Endothelial cell of umbilical vein (primary cell): ENCODE results near the gene RIN2. TPM values are rescaled to one million over a fixed set of nuclear protein-coding genes. Genes with fewer than 3 reads are reported as not detected.

Experiments
- BruUV-seq: library from RNA; stranded (reverse); fragments of 400-500 nt; replicated peaks from 2 replicates; lab custom pipeline; 2021; lab: Mats Ljungman, UMichigan
- CTCF ChIA-PET: fragments of 300-600, 350-600 bp; sonication (Branson Sonifier 250); formaldehyde crosslinking; loops from one replicate; lab custom pipeline; 2021; ENCODE audit warnings: antibody characterized with exemption, inconsistent platforms; lab: Charles Lee
- POLR2A ChIA-PET: fragments of 300-600, 350-600 bp; sonication (Branson Sonifier 250); formaldehyde crosslinking; loops from one replicate; lab custom pipeline; 2021; ENCODE audit warnings: antibody characterized with exemption, inconsistent platforms; lab: Charles Lee
- DNase-seq: peaks from one replicate; pipeline ENCODE4 v3.0.0-alpha.2; 2011; ENCODE audit warnings: low read depth, low spot score
- FAIRE-seq: peaks from 2 replicates; lab custom pipeline; 2011; peaks lifted over from hg19 to GRCh38; lab: Jason Lieb, UNC
- H2AFZ ChIP-seq: 2 replicates; pipeline ENCODE4 v1.6.0; 2012; ENCODE audit warnings: low read depth, low read length, control low read depth, inconsistent platforms
- H3K27ac ChIP-seq: 2 replicates; pipeline ENCODE4 v1.5.1; 2011; ENCODE audit warnings: low read depth, mild to moderate bottlenecking, control low read depth, low read length, moderate library complexity; ENCODE audit not compliant: insufficient read depth
- H3K27me3 ChIP-seq, 2 experiments: 2 replicates each; pipeline versions ENCODE4 v1.6.0 to v1.6.1; 2011; ENCODE audit warnings: low read length in 2 of 2, mixed read lengths in 1 of 2; ENCODE audit not compliant: control insufficient read depth in 2 of 2, insufficient read depth in 2 of 2
- H3K36me3 ChIP-seq, 2 experiments: 2 replicates in 1 of 2; 3 replicates in 1 of 2; pipeline ENCODE4 v1.5.1; 2011; ENCODE audit warnings: low read length in 2 of 2, mild to moderate bottlenecking in 1 of 2, moderate library complexity in 1 of 2; ENCODE audit not compliant: control insufficient read depth in 2 of 2, insufficient read depth in 2 of 2; ENCODE audit errors: extremely low read depth in 1 of 2
- H3K4me1 ChIP-seq: 3 replicates; pipeline ENCODE4 v1.5.1; 2011; ENCODE audit warnings: mild to moderate bottlenecking, low read length; ENCODE audit not compliant: control insufficient read depth, insufficient read depth; ENCODE audit errors: extremely low read depth
- H3K4me2 ChIP-seq: 2 replicates; pipeline ENCODE4 v1.6.1; 2011; ENCODE audit warnings: low read length, control low read depth, mixed read lengths; ENCODE audit not compliant: insufficient read depth
- H3K4me3 ChIP-seq, 3 experiments: fragments of 200-600 bp in 1 of 3; sonication (generic), shearing (Covaris generic) in 1 of 3; replicated peaks in 1 of 3; 2 replicates each; pipeline ENCODE4 v1.5.1; 2011 to 2016; ENCODE audit warnings: control low read depth in 3 of 3, low read length in 3 of 3, mild to moderate bottlenecking in 2 of 3, inconsistent platforms in 1 of 3, low read depth in 1 of 3, moderate library complexity in 1 of 3; ENCODE audit not compliant: insufficient read depth in 1 of 3
- H3K79me2 ChIP-seq: 2 replicates; pipeline ENCODE4 v1.6.0; 2012; ENCODE audit warnings: low read length, inconsistent platforms; ENCODE audit not compliant: control insufficient read depth, insufficient read depth
- H3K9ac ChIP-seq: replicated peaks from 2 replicates; pipeline ENCODE3; 2011; ENCODE audit warnings: low read length, control low read depth; ENCODE audit not compliant: insufficient read depth; ENCODE audit errors: extremely low read depth
- H3K9me1 ChIP-seq: replicated peaks from 3 replicates; pipeline ENCODE4 v1.6.0; 2011; ENCODE audit warnings: mild to moderate bottlenecking, low read length; ENCODE audit not compliant: control insufficient read depth, insufficient read depth; ENCODE audit errors: extremely low read depth
- H3K9me3 ChIP-seq: replicated peaks from 2 replicates; pipeline ENCODE4 v1.5.1; 2012; ENCODE audit warnings: low read length, inconsistent platforms; ENCODE audit not compliant: control insufficient read depth, insufficient read depth
- H4K20me1 ChIP-seq: replicated peaks from 2 replicates; pipeline ENCODE3; 2011; ENCODE audit warnings: mild to moderate bottlenecking, low read length; ENCODE audit not compliant: control insufficient read depth, insufficient read depth; ENCODE audit errors: extremely low read depth
- CTCF ChIP-seq, 2 donors: IDR thresholded peaks; 1 replicate in 1 of 2; 2 replicates in 1 of 2; pipeline ENCODE4 v1.5.1; 2011; ENCODE audit warnings: low read length in 2 of 2, mild to moderate bottlenecking in 2 of 2, moderate library complexity in 2 of 2, control low read depth in 1 of 2, inconsistent platforms in 1 of 2, low read depth in 1 of 2; ENCODE audit not compliant: insufficient read depth in 1 of 2; ENCODE audit errors: extremely low read depth in 1 of 2
- EZH2 ChIP-seq: IDR thresholded peaks from 2 replicates; pipeline ENCODE4 v1.6.1; 2012; ENCODE audit warnings: borderline replicate concordance, low read depth, mild to moderate bottlenecking, moderate library complexity, low read length, inconsistent platforms; ENCODE audit not compliant: severe bottlenecking
- FOS ChIP-seq: IDR thresholded peaks from 2 replicates; pipeline ENCODE4 v1.6.1; 2011; ENCODE audit warnings: mild to moderate bottlenecking, low read length, moderate library complexity, borderline replicate concordance; ENCODE audit not compliant: insufficient read depth
- GATA2 ChIP-seq: IDR thresholded peaks from 2 replicates; pipeline ENCODE4 v1.7.0; 2011; ENCODE audit warnings: low read depth, mild to moderate bottlenecking, moderate library complexity, mixed read lengths, low read length; ENCODE audit not compliant: insufficient read length, insufficient read depth
- JUN ChIP-seq: IDR thresholded peaks from 2 replicates; pipeline ENCODE4 v1.6.1; 2011; ENCODE audit warnings: borderline replicate concordance, low read depth; ENCODE audit not compliant: insufficient read length, insufficient read depth
- MYC ChIP-seq: IDR thresholded peaks from one replicate; pipeline ENCODE4 v1.6.1; 2011; ENCODE audit warnings: mild to moderate bottlenecking, low read depth, low read length
- POLR2A ChIP-seq: IDR thresholded peaks from 2 replicates; pipeline ENCODE4 v1.6.1; 2012; ENCODE audit warnings: low read depth, mild to moderate bottlenecking, control low read depth, low read length
- POLR2AphosphoS5 ChIP-seq: IDR thresholded peaks from 2 replicates; pipeline ENCODE4 v1.6.1; 2012; ENCODE audit warnings: low read depth, mild to moderate bottlenecking, control low read depth, low read length, moderate library complexity; ENCODE audit not compliant: insufficient read depth
- dilution Hi-C: fragments of 300-500 bp; cut with MboI; formaldehyde crosslinking; loops from one replicate; pipeline ENCODE4 v1.15.0; 2019; ENCODE audit warnings: low sequenced_read_pairs; ENCODE audit not compliant: extremely low pct_ligation_motif_present
- intact Hi-C: fragments of 100-400 bp; cut with micrococcal nuclease; formaldehyde crosslinking; loops from one replicate; pipeline ENCODE4 v1.10.0; 2022
- polyA plus RNA-seq, 4 experiments: library from polyadenylated mRNA; depleted of rRNA in 3 of 4; stranded (reverse) in 3 of 4; unstranded in 1 of 4; fragments of >200 nt; gene quantifications; 2 replicates each; pipeline versions ENCODE4 v1.2.1 to v1.2.3, GENCODE V29; 2011 to 2012; ENCODE audit warnings: missing spikeins in 1 of 4
- total RNA-seq: library from RNA; stranded (reverse); gene quantifications from 2 replicates; pipeline ENCODE4 v1.2.3, GENCODE V29; 2021
- TF ChIP-seq, protein P1 (sequence below): IDR thresholded peaks from 2 replicates; pipeline ENCODE4 v1.6.1; 2011; ENCODE audit not compliant: insufficient read depth, insufficient read length

RIN2 gene
- total and polyA plus RNA-seq, 2 donors (not counting 3 experiments of a cell fraction or from before 2014, with no cell fraction given): 22.6 to 119 TPM

DNA sequence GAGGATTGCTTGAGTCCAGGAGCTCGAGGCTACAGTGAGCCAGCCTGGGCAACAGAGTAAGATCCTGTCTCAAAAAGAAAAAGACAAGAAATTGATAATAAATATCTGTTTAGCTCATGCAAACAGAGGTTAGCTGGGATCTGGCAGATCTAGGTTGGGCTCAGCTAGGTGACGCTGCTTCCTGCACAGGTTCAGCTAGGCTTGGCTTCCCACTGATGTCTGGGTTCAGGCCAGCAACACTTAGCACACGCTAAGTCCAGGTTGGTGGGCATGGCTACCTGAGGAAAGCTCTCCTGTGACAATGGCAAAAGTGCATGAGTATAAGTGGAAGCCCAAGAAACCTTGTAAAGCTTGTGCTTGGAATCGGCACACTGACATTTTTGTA lies 48.7 kb downstream of the RIN2 start:
- CTCF ChIA-PET: interaction anchor here (0.9 to 1.3 kb wide), 2 partner anchors 20 to 125 kb away, joined by 4 read pairs; no protein-coding TSS in a partner anchor
- peak overlapping the region; percentile 38 for H3K4me2 ChIP-seq
- H3K4me3 ChIP-seq: no peak overlapping the region
- no peak for DNase-seq
- POLR2A ChIA-PET: interaction anchor here (0.9 kb wide), 1 partner anchor 10 kb away, joined by 3 read pairs; no protein-coding TSS in a partner anchor
- FAIRE-seq: no peak
- TF ChIP-seq GATA2 (no peak), JUN (no peak), POLR2A (no peak), EZH2 (no peak), CTCF (IDR thresholded peaks at IDR 0.05; ENCODE audit: extremely low read depth in 1 of 2, insufficient read depth in 1 of 2, low read depth in 1 of 2, low read length in 2 of 2) (no peak), FOS (no peak), MYC (no peak), POLR2AphosphoS5 (no peak)
- TF ChIP-seq, protein P1, sequence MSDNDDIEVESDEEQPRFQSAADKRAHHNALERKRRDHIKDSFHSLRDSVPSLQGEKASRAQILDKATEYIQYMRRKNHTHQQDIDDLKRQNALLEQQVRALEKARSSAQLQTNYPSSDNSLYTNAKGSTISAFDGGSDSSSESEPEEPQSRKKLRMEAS: no peak
- H3K36me3 ChIP-seq: peaks cover 0 to 4% of the 10 kb centered on the region in 2 experiments
- no peaks in the 10 kb centered on the region for H3K27me3 ChIP-seq
- peaks cover 26% of the 10 kb centered on the region for H3K4me1 ChIP-seq
- H3K27ac ChIP-seq: no peak overlapping the region
- H4K20me1 ChIP-seq: no peaks in the 10 kb centered on the region
- dilution Hi-C loops (loop anchor here (25.0 kb wide), 1 partner anchor 181 kb away; no protein-coding TSS in a partner anchor), intact Hi-C loops (no loop called here)
- no peaks in the 10 kb centered on the region for H3K79me2 ChIP-seq
- no peaks in the 10 kb centered on the region for H3K9me1 ChIP-seq
- H3K9me3 ChIP-seq: no peaks in the 10 kb centered on the region
- H2AFZ ChIP-seq: peak overlapping the region; percentile 32
- H3K9ac ChIP-seq: no peak overlapping the region
- BruUV-seq: no TSS peak
